CD4-positive, alpha-beta T cell treated with Interleukin-2 at 100 ng/mL for 4 hours (primary cell): ENCODE data around the gene CTSD.
A peak's percentile ranks its signal among the peaks of the same experiment; 100 is the strongest.

Experiments
- DNase-seq: peaks from one replicate; pipeline ENCODE4 v3.0.0-alpha.2; 2020; ENCODE audit warnings: low spot score

The CTSD gene

DNA sequence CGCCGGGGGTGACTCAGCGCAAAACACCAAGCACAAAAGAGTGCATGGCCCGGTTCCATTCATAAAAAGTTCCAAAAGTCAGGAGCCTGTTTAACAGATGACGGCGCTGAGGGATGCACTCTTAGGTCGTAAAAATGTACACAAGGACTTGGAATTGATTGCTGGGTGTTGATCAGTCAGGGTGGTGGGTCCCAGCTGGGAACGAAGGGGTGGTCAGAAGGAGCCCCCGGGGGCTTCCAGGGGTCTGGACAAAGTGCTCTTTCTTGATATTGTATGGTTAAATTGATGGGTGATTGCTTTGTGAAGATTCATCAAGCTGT, 34.1 kb downstream of the CTSD start:
- no peak for DNase-seq

DNA sequence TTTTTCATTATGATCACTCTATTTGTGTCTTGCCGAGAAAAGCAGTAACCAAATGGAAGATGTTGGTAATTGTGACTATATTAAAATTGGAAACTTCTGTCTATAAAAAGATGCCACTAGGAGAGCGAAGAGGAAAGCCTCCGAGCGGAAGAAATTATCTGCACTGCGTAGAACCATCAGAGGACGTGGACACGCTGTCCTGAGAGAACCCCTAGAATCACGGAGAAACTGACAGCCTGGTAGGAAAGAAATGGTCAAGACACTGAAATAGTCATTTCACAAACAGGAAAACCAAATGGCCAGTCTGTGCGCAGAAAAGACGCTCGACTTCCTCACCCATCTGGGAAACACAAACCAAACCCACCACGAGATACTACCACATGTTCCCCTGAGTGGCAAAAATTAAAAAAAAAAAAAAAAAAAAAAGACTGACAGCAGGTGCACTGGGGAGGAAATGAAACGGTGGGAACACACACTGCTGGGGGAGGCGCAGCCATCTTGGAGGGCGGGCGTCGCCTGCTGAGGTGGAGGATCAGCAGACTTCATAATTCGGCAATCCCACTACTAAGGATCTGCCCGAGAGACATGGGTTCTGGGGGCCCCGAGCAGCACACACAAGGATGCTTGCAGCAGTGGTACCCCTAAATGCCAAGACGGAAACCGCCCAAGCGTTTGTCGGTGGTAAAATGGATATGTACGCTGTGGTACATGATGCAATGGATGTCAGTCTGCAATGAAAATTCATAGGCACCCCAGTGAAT, 34.6 kb downstream of the CTSD start:
- DNase-seq: no peak

DNA sequence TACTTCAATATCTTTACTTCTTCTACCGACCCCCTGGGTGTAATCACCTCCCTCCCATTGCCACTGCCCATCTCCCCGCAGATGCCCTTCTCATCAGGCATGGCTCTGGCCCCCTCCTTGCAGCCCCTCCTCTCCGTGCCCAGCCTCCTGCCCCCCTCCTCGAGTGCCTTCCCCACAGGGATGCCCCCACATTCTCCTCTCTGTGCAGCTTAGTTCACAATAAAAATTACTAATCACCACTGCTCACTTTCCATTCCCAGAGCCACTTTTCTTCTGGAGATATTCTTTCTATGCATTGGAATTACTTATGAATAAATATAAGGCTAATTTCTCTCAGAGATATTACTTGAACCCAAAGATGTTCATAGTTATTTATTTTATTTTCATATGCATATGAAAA, 35.4 kb downstream of the CTSD start:
- no peak for DNase-seq

DNA sequence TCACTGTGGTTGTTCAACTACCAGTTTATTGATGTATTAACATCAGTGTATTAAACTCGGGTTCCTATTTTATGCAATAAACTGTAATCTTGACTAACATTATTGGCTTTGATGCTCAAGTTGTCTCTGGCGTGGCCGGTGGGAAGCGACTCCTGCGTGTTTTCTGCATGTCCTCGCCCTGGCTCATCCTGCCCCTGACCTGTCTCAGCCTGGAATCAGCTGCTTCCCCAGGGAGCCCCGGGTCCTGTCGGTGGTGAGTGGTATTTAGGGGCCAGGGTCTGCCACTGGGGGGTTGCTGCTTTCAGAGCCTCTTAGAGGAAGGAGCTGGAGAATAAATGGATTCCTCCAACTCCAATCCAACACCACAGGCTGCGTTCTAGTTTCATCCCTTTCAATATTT, 35.9 kb downstream of the CTSD start:
- no peak for DNase-seq

DNA sequence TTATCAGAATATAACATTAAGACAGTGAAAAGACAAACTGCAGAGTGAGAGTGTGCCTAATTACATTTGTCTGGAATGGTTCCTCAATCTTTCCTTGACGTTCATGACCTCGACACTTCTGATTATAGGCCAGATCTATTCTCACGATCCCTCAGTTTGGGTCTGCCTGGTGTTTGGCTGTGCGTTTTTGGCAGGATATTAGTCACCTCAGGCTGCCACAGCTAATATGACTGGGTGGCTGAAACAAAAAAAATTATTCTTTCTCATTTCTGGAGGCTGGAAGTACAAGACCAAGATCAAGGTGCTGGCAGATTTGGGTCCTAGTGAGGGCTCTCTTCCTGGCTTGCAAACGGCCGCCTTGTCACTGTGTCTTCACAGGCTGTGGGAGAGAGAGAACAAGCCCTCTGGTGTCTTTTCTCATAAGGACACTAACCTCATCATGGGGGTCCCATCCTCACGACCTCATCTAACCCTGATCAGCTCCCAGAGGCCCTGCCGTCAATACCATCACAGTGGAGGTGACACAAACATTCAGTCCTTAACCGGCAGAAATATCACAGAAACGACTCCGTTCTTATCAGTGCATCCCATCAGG, 36.5 kb downstream of the CTSD start:
- no peak for DNase-seq

DNA sequence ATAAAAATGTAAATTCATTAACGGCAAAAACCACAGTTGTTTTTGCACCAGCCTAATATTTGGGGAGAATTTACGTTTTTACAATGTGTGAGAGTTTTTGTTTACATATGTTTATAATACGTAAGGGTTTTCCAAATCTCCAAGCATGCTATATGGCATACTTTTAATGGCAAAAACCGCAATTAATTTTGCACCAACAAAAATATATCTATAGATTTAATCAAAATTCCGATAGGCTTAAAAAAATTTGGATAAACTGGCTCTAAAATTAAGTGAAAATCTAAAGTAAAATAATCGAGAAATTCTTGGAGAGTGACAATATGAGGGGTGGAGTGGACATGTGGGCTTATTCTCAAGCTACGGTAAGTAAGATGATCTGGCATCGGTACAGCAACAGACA, 43.9 kb downstream of the CTSD start:
- DNase-seq: no peak

DNA sequence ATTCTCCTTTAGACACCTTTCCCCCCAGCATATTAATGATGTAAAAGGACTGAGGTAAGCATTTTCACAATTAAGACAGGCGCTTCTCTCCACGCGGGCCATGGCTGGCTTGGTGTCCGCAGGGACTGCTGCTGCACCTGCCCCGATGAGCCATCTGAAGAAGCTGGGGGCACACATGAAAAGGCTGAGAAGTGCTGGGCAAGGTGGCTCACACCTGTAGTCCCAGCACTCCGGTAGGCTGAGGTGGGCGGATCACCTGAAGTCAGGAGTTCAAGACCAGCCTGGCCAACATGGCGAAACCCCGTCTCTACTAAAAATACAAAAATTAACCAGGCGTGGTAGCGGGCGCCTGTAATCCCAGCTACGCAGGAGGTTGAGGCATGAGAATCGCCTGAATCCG, 45.4 kb downstream of the CTSD start:
- DNase-seq: no peak

DNA sequence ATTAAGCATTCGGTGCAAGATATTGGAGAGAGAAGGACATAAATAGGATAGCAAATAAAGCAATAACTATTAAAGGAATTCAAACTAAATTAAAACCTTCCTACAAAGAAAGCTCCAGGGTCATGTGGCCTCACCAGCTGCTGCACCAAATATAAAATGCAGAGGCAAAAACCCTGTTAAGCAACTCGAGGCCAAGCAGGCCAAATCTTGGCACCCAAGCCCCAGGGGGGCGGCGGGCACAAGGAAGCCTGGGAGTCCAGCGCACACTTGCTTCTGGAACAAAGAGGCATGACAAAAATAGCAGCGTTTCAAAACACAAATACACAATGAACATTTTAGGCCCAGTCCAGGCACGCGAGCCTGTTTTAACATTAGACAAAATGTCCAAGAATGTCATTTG, 46.0 kb downstream of the CTSD start:
- no peak for DNase-seq

DNA sequence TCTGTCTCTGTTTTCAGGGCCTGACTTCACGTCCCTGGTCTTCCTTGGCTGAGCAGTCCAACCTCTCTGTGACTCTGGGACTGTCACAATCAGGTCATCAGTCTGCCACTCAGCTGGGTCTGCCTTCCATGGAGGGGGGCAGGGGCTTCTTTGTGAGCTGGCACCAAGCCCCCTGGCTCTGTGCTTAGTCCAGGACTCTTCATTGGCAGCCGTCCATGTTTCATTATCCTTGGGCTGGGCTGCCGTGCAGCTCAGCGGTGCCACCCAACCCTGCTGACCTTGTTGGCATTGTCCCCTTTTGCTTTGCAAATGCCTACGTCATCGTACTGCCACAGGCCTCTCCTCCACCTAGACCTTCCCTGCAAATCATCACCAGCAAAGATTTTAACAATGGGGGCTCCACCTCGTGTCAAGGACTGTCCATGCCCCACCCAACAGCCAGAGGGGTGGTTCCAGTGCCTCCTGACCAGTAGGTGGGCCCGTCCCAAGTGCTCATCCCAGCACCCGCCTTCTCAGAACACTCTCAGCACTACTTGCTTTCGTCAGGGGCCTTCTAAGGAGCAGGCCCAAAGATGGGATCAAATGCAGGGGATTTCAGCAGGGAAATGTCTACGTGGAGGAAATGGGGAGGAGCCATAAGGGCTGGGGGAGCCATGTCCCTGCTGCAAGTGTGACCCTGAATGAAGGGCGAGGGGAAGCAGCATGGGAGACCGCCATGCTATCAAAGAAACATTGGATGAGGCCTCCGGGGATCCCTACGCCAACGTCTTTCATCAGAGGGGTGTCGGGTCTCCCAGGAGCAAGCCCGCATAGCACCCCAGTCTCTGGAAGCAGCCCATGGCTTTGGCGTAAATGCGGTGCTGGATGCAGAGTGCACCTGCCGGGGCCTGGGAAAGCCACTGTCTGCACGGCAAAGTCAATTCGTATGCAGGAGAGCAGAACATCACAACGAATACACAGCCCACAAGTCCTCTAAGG, 48.5 kb downstream of the CTSD start:
- DNase-seq: no peak

DNA sequence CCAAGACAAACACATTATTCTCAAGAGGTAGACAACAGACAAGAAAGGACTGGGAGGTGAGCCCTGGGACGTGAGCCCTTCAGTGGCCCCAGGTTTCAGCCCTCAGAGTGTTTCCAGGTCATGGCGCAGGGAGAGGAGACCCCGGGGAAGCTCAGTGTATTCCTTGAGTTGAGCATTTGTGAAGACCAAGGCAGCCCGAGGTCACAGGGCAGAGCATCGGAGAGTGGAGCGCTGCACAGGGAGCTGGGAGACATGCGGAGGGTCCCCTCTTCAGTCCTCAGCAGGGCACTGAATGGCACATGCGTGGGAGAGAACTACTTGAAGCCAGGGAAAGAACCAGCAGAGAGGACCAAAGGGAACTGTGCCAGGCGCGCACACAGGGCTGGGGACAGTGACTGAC, 55.0 kb downstream of the CTSD start:
- no peak for DNase-seq

DNA sequence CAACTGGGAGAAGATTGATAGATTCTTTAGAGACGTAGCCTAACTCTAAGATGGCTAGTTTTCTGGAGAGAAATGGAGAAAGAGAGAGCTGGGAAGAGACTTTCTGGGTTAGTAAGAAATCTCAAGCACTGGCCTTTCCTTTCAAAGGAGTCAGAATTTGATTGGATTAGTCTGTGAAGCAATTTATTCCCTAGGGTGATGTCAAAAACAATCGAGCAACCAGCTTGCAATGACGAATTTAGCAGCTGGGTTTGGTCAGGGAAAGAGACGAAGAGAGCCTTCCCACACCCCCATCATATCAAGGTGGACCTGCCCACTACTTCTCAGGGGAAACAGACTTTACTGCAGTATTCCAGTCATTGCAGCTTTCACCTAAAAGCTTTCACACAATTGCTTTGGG, 56.0 kb downstream of the CTSD start:
- no peak for DNase-seq

DNA sequence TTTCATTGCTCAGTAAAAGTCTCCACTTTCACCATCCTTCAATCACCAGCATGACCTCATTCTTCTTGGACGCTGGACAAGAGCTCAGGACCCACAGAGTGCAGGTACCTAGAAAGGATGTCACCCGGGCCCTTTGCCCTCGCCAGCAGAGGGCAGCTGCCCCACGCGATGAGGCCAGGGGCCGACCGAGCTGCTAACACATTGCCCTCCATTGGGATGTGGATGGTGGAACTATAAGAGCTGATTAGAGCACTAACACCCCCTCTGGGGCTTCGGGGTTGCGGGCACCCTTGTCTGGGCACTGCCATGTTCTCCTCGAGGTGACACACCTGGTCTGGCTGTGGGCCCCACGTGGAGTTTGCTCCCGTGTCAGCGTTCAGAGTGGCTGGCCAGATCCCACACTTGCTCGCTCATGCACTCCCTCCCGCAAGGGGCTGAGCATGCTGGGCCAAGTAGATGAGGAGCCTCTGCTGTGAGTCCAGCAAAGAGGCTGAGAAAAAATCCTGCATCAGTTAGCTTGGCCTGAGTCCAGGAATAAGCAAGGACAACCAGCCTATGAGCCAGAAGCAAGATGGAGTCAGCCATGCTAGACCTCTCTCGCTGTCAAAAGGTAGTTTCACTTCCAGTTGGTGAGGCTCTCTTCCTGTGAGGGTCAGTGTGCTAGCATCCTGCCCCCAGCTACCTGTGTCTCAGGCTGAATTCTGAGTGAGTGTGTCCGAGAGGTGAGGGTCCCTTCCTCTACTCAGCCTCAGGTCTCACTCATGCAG, 56.9 kb downstream of the CTSD start:
- DNase-seq: peak; percentile 11

DNA sequence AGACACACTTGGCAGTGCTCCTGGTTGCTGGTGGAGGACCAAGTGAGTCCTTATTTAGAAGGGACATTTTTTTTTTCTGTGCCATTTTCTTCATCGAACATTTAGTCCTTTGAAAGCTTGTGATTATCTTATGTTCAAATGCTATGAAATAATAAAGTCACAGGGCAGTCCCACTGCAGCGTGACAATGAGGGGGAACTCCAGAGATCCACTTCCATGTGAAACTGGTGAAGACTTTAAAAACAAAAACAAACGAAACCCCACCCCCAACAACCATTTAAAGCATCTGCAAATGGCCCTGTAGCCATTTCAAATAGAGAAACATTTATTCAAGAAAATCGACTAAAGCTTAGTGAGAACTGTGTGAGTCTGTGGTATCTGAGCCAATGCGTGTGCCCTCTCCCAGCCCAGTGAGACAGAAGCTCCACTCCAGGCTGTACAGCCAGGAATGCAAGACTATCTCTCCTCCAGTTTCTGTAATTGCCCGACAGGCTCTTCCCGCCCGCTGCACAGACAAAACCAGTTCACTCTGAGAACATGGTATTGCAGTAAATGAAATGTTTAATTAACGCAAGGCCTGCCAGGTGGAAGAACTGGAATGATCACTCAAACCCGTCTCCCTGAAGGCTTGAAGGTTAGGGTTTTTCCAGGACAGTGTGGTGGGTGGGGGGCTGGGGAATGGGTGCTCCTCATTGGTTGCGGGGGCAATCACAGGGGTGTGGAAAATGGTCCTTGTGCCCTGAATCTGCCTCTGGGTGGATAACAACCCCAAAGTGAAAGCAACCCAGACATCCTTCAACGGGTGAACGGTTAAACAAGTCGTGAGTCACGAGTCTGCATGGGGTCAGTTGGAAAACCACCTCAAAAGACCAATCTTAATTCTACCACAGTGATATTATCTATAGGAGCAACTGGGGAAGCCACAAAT, 58.3 kb downstream of the CTSD start:
- peak; percentile 16 for DNase-seq

DNA sequence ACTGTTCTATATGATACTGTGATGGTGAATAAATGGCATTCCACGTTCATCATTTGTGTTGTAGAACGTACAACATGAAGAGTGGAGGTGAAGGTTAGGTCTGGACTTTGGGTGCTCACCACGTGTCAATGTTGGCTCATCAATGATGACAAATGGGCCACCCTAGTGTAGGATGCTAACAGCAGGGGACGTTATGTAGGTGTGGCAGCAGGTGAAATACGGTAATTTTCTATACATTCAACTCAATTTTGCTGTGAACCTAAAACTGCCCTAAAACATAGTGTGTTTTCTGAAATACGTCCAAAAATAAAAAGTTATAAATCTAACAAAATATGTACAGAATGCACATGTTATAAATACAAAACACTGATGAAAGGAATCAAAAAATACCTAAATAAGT, 60.6 kb downstream of the CTSD start:
- no peak for DNase-seq
